Fibroblast of skin of abdomen (primary cell): ENCODE data around the gene BHLHE23.

Experiments used
- DNase-seq: peaks from one replicate; pipeline ENCODE4 v3.0.0-alpha.2; 2013

BHLHE23 gene

GRCh38 chr20:63007646-63008488 is 1.1 kb upstream of the BHLHE23 start:
- no peak for DNase-seq

- DNase-seq = no peak
Measured at GRCh38 chr20:63007360-63007645, 539 bp upstream of the BHLHE23 start.

GRCh38 chr20:63005862-63006539 is 763 bp downstream of the BHLHE23 start:
- no peak for DNase-seq

GRCh38 chr20:63005365-63005861 is 1.4 kb downstream of the BHLHE23 start:
- no peak for DNase-seq

GRCh38 chr20:63004607-63005364 is 2.0 kb downstream of the BHLHE23 start:
- no peak for DNase-seq

GRCh38 chr20:63003546-63003945 is 3.2 kb downstream of the BHLHE23 start:
- DNase-seq = no peak

- no peak for DNase-seq
Measured at GRCh38 chr20:63002511-63002910, 4.3 kb downstream of the BHLHE23 start.

- DNase-seq = no peak
Measured at GRCh38 chr20:63000958-63001357, 5.8 kb downstream of the BHLHE23 start.

- no peak for DNase-seq
Measured at GRCh38 chr20:63000036-63000435, 6.7 kb downstream of the BHLHE23 start.

- DNase-seq = no peak
Measured at GRCh38 chr20:62999580-62999979, 7.2 kb downstream of the BHLHE23 start.

- DNase-seq = no peak
Measured at GRCh38 chr20:62998449-62998848, 8.3 kb downstream of the BHLHE23 start.

GRCh38 chr20:62997417-62998035 is 9.2 kb downstream of the BHLHE23 start:
- no peak for DNase-seq

GRCh38 chr20:62996596-62996982 is 10.2 kb downstream of the BHLHE23 start:
- no peak for DNase-seq

- DNase-seq = no peak
Measured at GRCh38 chr20:62995898-62996595, 10.7 kb downstream of the BHLHE23 start.

- no peak for DNase-seq
Measured at GRCh38 chr20:62995481-62995880, 11.3 kb downstream of the BHLHE23 start.

GRCh38 chr20:62994869-62995281 is 11.9 kb downstream of the BHLHE23 start:
- no peak for DNase-seq

GRCh38 chr20:62993856-62994494 is 12.8 kb downstream of the BHLHE23 start:
- DNase-seq = no peak

- DNase-seq = no peak
Measured at GRCh38 chr20:62991863-62992262, 14.9 kb downstream of the BHLHE23 start.

GRCh38 chr20:62991196-62991807 is 15.5 kb downstream of the BHLHE23 start:
- no peak for DNase-seq

GRCh38 chr20:62990306-62990825 is 16.4 kb downstream of the BHLHE23 start:
- no peak for DNase-seq

GRCh38 chr20:62989201-62989601 is 17.6 kb downstream of the BHLHE23 start:
- DNase-seq = no peak
